ENCODE measurements around the gene MMAA. TPM values are rescaled to one million over a fixed set of nuclear protein-coding genes. Genes with fewer than 3 reads are reported as not detected.

Gene MMAA
- total RNA-seq, 1 donor = 4.3 TPM

DNA sequence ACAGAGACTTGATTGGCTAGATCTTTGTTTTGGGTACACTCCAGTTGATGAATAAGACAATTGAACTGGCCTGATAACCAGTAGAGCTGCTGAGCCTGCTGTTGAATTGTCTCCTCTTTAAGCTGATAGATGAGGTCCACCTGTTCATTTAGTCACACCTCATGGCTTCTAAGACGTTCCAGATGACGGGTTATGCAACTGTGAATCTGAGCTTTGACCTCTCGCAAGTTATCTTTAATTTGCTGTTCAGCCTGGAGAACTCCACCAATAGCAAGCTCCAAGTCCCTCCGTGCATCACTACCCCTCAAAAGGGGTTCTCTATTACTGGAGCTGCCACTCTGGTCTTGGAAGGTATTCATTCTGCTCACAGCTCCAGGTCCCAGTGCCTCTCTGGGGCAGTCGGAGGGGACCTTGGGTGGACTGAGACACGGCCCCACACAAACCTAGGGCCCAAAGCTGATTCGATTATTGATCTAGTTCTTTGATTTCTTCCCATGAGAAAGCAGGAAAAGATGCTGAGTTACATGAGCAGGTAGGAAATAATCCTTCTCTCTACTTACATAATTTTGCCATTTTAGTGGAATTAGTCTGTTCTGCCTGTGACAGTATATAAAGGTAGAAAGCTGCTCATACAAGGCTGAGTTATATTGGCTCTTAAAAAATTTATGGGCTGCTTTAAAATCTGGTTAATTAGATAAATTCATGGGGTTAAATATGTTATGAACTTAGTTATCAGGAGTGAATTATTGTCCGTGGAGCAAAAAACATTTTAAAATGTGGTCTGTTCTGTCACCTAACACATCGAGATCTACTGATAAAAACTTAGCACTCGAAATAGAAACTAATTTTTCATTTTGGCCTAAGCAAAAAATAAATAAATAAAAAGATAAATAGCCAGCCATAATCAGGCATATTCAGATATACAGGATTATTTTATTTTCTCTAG, 6.8 kb downstream of the MMAA start:
- Histone ChIP-seq H3K4me1 (ENCODE audit: insufficient read depth, low read length) (peaks cover 10% of the 10 kb centered on the region), H3K36me3 (ENCODE audit: insufficient read depth, low read length) (no peaks in the 10 kb centered on the region), H3K4me2 (ENCODE audit: insufficient read depth, low read length) (no peak overlapping the region), H3K4me3 (ENCODE audit: insufficient read depth, low read length) (no peak overlapping the region), H4K20me1 (ENCODE audit: insufficient read depth, low read length) (no peaks in the 10 kb centered on the region), H2AFZ (ENCODE audit: low read length) (no peak overlapping the region), H3K9me3 (ENCODE audit: low read depth, low read length) (no peaks in the 10 kb centered on the region), H3K27me3 (ENCODE audit: insufficient read depth, low read length) (no peaks in the 10 kb centered on the region), H3K27ac (ENCODE audit: low read depth, low read length) (no peak overlapping the region), H3K79me2 (ENCODE audit: insufficient read depth, low read length) (peaks cover 7% of the 10 kb centered on the region)
- TF ChIP-seq, protein P1, sequence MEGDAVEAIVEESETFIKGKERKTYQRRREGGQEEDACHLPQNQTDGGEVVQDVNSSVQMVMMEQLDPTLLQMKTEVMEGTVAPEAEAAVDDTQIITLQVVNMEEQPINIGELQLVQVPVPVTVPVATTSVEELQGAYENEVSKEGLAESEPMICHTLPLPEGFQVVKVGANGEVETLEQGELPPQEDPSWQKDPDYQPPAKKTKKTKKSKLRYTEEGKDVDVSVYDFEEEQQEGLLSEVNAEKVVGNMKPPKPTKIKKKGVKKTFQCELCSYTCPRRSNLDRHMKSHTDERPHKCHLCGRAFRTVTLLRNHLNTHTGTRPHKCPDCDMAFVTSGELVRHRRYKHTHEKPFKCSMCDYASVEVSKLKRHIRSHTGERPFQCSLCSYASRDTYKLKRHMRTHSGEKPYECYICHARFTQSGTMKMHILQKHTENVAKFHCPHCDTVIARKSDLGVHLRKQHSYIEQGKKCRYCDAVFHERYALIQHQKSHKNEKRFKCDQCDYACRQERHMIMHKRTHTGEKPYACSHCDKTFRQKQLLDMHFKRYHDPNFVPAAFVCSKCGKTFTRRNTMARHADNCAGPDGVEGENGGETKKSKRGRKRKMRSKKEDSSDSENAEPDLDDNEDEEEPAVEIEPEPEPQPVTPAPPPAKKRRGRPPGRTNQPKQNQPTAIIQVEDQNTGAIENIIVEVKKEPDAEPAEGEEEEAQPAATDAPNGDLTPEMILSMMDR (IDR thresholded peaks at IDR 0.05; ENCODE audit: extremely low read depth, low read depth, low read length) = no peak
- no peak for DNase-seq (ENCODE audit: insufficient read length, low spot score, missing footprints)

DNA sequence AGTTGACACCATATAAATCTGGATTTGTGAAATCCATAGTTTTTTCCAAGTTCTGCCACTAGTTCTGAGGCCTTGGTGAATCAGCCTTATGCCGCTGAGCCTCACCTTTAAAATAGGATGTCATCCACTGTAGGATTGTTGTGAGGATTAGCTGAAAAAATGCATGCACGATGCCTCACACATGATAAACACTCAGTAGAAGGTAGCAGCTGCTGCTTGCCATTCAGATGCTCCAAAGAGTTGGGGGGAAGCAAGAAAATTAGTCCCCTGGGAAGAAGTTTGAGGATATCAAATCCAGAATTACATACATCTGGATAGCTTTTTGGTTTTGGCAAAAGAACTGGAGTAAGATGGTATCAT, 7.4 kb downstream of the MMAA start:
- no peaks in the 10 kb centered on the region for H3K36me3 ChIP-seq (ENCODE audit: insufficient read depth, low read length)

DNA sequence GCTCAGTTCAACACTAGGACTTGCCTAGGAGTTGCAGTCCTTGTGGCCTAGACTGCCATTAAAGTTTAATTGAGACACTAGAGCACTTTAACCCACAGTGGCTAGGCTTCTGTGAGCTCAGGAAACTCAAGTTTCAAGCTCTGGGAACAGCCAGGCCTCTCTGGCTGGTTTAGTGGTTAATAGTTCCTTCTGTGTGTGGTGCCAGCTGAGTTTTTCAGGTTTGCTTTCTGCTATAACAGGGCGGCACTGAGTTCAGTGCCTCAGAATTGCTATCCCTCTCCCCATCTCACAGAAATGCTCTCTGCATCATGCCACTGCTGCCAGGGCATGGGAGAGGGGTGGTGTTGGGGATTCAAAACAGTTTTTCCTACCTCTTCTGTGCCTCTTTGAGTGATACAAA, 15.9 kb downstream of the MMAA start:
- TF ChIP-seq, protein P1 (IDR thresholded peaks at IDR 0.05; ENCODE audit: extremely low read depth, low read depth, low read length) = no peak
- no peak for DNase-seq (ENCODE audit: insufficient read length, low spot score, missing footprints)

More for the DNA sequence above, 7.4 kb downstream of the MMAA start:
- Histone ChIP-seq H3K4me1 (ENCODE audit: insufficient read depth, low read length) (peaks cover 10% of the 10 kb centered on the region), H3K4me2 (ENCODE audit: insufficient read depth, low read length) (no peak overlapping the region), H2AFZ (ENCODE audit: low read length) (no peak overlapping the region), H3K79me2 (ENCODE audit: insufficient read depth, low read length) (peaks cover 6% of the 10 kb centered on the region), H3K27ac (ENCODE audit: low read depth, low read length) (no peak overlapping the region), H3K4me3 (ENCODE audit: insufficient read depth, low read length) (no peak overlapping the region), H3K9me3 (ENCODE audit: low read depth, low read length) (no peaks in the 10 kb centered on the region), H3K27me3 (ENCODE audit: insufficient read depth, low read length) (no peaks in the 10 kb centered on the region), H4K20me1 (ENCODE audit: insufficient read depth, low read length) (no peaks in the 10 kb centered on the region)
- no peak for DNase-seq (ENCODE audit: insufficient read length, low spot score, missing footprints)
- TF ChIP-seq, protein P1 (IDR thresholded peaks at IDR 0.05; ENCODE audit: extremely low read depth, low read depth, low read length) = no peak

DNA sequence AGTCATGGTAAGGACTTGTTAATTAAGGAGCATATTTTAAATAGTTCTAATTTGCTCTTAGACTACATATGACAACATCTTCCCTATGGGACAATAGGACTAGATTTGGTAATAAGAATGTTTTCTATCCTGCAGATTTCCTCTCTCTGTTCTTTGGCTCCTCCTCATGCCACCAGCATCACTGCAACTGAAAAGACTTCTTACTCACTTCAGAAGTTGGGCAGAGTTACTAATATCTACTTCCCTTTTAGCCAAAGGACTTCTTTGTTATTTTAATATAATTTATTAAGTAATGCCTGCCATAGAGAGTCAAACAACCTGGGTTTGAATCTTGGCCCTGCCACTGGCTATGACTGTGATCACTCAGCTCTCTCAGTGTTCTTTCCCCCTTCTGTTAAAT, 16.4 kb downstream of the MMAA start:
- no peaks in the 10 kb centered on the region for H4K20me1 ChIP-seq (ENCODE audit: insufficient read depth, low read length)
- no peak for DNase-seq (ENCODE audit: insufficient read length, low spot score, missing footprints)
- no peaks in the 10 kb centered on the region for H3K9me3 ChIP-seq (ENCODE audit: low read depth, low read length)
- no peaks in the 10 kb centered on the region for H3K36me3 ChIP-seq (ENCODE audit: insufficient read depth, low read length)
- H3K4me2 ChIP-seq (ENCODE audit: insufficient read depth, low read length) = no peak overlapping the region
- peaks cover 11% of the 10 kb centered on the region for H3K4me1 ChIP-seq (ENCODE audit: insufficient read depth, low read length)
- no peaks in the 10 kb centered on the region for H3K27me3 ChIP-seq (ENCODE audit: insufficient read depth, low read length)
- TF ChIP-seq, protein P1 (IDR thresholded peaks at IDR 0.05; ENCODE audit: extremely low read depth, low read depth, low read length) = no peak
- H3K27ac ChIP-seq (ENCODE audit: low read depth, low read length) = no peak overlapping the region
- no peak overlapping the region for H3K4me3 ChIP-seq (ENCODE audit: insufficient read depth, low read length)
- no peak overlapping the region for H2AFZ ChIP-seq (ENCODE audit: low read length)
- peaks cover 7% of the 10 kb centered on the region for H3K79me2 ChIP-seq (ENCODE audit: insufficient read depth, low read length)

More for the DNA sequence above, 15.9 kb downstream of the MMAA start:
- H3K27me3 ChIP-seq (ENCODE audit: insufficient read depth, low read length) = no peaks in the 10 kb centered on the region
- H3K4me3 ChIP-seq (ENCODE audit: insufficient read depth, low read length) = no peak overlapping the region
- H3K27ac ChIP-seq (ENCODE audit: low read depth, low read length) = no peak overlapping the region
- peaks cover 10% of the 10 kb centered on the region for H3K4me1 ChIP-seq (ENCODE audit: insufficient read depth, low read length)
- no peaks in the 10 kb centered on the region for H3K9me3 ChIP-seq (ENCODE audit: low read depth, low read length)
- no peaks in the 10 kb centered on the region for H4K20me1 ChIP-seq (ENCODE audit: insufficient read depth, low read length)
- peaks cover 7% of the 10 kb centered on the region for H3K79me2 ChIP-seq (ENCODE audit: insufficient read depth, low read length)
- no peaks in the 10 kb centered on the region for H3K36me3 ChIP-seq (ENCODE audit: insufficient read depth, low read length)
- no peak overlapping the region for H3K4me2 ChIP-seq (ENCODE audit: insufficient read depth, low read length)
- no peak overlapping the region for H2AFZ ChIP-seq (ENCODE audit: low read length)

Data from osteoblast (primary cell).